WTC11 (cell line): ENCODE results near the gene KRT40. TPM values are rescaled to one million over a fixed set of nuclear protein-coding genes. Genes with fewer than 3 reads are reported as not detected.

ENCODE experiments used
- ATAC-seq: fragments of 200-7000 bp; cut with Tn5 transposase; 2 replicates; pipeline ENCODE4 v1.10.0; 2021; ENCODE audit warnings: mild to moderate bottlenecking, moderate library complexity
- CTCF ChIA-PET: fragments of 300-600 bp; sonication (Branson Sonifier 250); formaldehyde crosslinking; loops from one replicate; lab custom pipeline; 2021; ENCODE audit warnings: antibody characterized with exemption; lab: Charles Lee
- POLR2A ChIA-PET: fragments of 350-600 bp; sonication (Branson Sonifier 250); formaldehyde crosslinking; loops from one replicate; lab custom pipeline; 2021; ENCODE audit warnings: antibody characterized with exemption; lab: Charles Lee
- DNase-seq: peaks from one replicate; pipeline ENCODE4 v3.0.0; 2021; ENCODE audit warnings: low spot score
- H3K27ac Mint-ChIP-seq: 2 replicates; pipeline ENCODE4 v1.8.0; 2021; ENCODE audit warnings: mixed read lengths
- H3K27me3 Mint-ChIP-seq: 2 replicates; pipeline ENCODE4 v1.8.0; 2021; ENCODE audit warnings: low read depth, mild to moderate bottlenecking, moderate library complexity, mixed read lengths
- H3K36me3 Mint-ChIP-seq: 2 replicates; pipeline ENCODE4 v1.8.0; 2021; ENCODE audit warnings: mixed read lengths
- H3K4me1 Mint-ChIP-seq: 2 replicates; pipeline ENCODE4 v1.8.0; 2022; ENCODE audit warnings: mixed read lengths
- H3K4me3 Mint-ChIP-seq: 2 replicates; pipeline ENCODE4 v1.8.0; 2021; ENCODE audit warnings: mild to moderate bottlenecking, moderate library complexity, mixed read lengths
- H3K9me3 Mint-ChIP-seq: 2 replicates; pipeline ENCODE4 v1.8.0; 2021; ENCODE audit warnings: mixed read lengths
- ATF1 ChIP-seq: sonication (generic); formaldehyde crosslinking; IDR thresholded peaks from 2 replicates; pipeline ENCODE4 v1.8.1; 2023; ENCODE audit warnings: mild to moderate bottlenecking, moderate library complexity, missing genetic modification reagents
- ATF3 ChIP-seq: sonication (generic); formaldehyde crosslinking; conservative IDR thresholded peaks from 2 replicates; pipeline ENCODE4 v1.8.1; 2022; ENCODE audit warnings: mild to moderate bottlenecking, missing genetic modification reagents
- CREM ChIP-seq: sonication (generic); formaldehyde crosslinking; IDR thresholded peaks from 2 replicates; pipeline ENCODE4 v1.8.1; 2022; ENCODE audit warnings: mild to moderate bottlenecking, missing genetic modification reagents, moderate library complexity
- ESRRA ChIP-seq: sonication (generic); formaldehyde crosslinking; IDR thresholded peaks from 2 replicates; pipeline ENCODE4 v1.8.1; 2022; ENCODE audit warnings: mild to moderate bottlenecking, missing genetic modification reagents, borderline replicate concordance
- ETV6 ChIP-seq: sonication (generic); formaldehyde crosslinking; IDR thresholded peaks from 2 replicates; pipeline ENCODE4 v1.8.1; 2022; ENCODE audit warnings: mild to moderate bottlenecking, missing genetic modification reagents
- IRF1 ChIP-seq: sonication (generic); formaldehyde crosslinking; IDR thresholded peaks from 2 replicates; pipeline ENCODE4 v1.8.0; 2023; ENCODE audit warnings: missing genetic modification reagents
- MAX ChIP-seq: sonication (generic); formaldehyde crosslinking; IDR thresholded peaks from 2 replicates; pipeline ENCODE4 v1.8.0; 2022; ENCODE audit warnings: mild to moderate bottlenecking, missing genetic modification reagents
- MLX ChIP-seq: sonication (generic); formaldehyde crosslinking; IDR thresholded peaks from 2 replicates; pipeline ENCODE4 v1.8.1; 2023; ENCODE audit warnings: mild to moderate bottlenecking, missing genetic modification reagents, moderate library complexity
- OVOL2 ChIP-seq: fragments of 250-450 bp; sonication (Bioruptor Pico); IDR thresholded peaks from 2 replicates; pipeline ENCODE4 v1.9.0; 2021; ENCODE audit warnings: mild to moderate bottlenecking, borderline replicate concordance
- PRDM15 ChIP-seq: sonication (generic); formaldehyde crosslinking; IDR thresholded peaks from 2 replicates; pipeline ENCODE4 v1.8.0; 2022; ENCODE audit warnings: missing genetic modification reagents
- PREB ChIP-seq: sonication (generic); formaldehyde crosslinking; IDR thresholded peaks from 2 replicates; pipeline ENCODE4 v1.8.1; 2022; ENCODE audit warnings: mild to moderate bottlenecking, missing genetic modification reagents, moderate library complexity, borderline replicate concordance
- RELA ChIP-seq: sonication (generic); formaldehyde crosslinking; IDR thresholded peaks from 2 replicates; pipeline ENCODE4 v1.8.1; 2022; ENCODE audit warnings: missing genetic modification reagents, mild to moderate bottlenecking, borderline replicate concordance
- SP1 ChIP-seq: sonication (generic); formaldehyde crosslinking; conservative IDR thresholded peaks from 2 replicates; pipeline ENCODE4 v1.8.1; 2022; ENCODE audit warnings: missing genetic modification reagents
- STAT6 ChIP-seq: sonication (generic); formaldehyde crosslinking; conservative IDR thresholded peaks from 2 replicates; pipeline ENCODE4 v1.8.1; 2023; ENCODE audit warnings: mild to moderate bottlenecking, low read depth, missing genetic modification reagents, moderate library complexity
- ZBTB43 ChIP-seq: sonication (generic); formaldehyde crosslinking; IDR thresholded peaks from 2 replicates; pipeline ENCODE4 v1.8.1; 2023; ENCODE audit warnings: mild to moderate bottlenecking, missing genetic modification reagents
- ZNF317 ChIP-seq: sonication (generic); formaldehyde crosslinking; IDR thresholded peaks from 2 replicates; pipeline ENCODE4 v1.8.1; 2023; ENCODE audit warnings: low read depth, mild to moderate bottlenecking, moderate library complexity, missing genetic modification reagents, borderline replicate concordance
- ZNF396 ChIP-seq: fragments of 250-450 bp; sonication (Bioruptor Pico); IDR thresholded peaks from 2 replicates; pipeline ENCODE4 v1.8.0; 2021; ENCODE audit warnings: mild to moderate bottlenecking, moderate library complexity, borderline replicate concordance
- ZNF423 ChIP-seq: fragments of 250-450 bp; sonication (Bioruptor Pico); IDR thresholded peaks from 2 replicates; pipeline ENCODE4 v2.1.2; 2022; ENCODE audit warnings: mild to moderate bottlenecking, moderate library complexity
- ZNF512 ChIP-seq: sonication (generic); formaldehyde crosslinking; IDR thresholded peaks from 2 replicates; pipeline ENCODE4 v1.8.1; 2022; ENCODE audit warnings: missing genetic modification reagents, borderline replicate concordance
- total RNA-seq: library from RNA; stranded (reverse); gene quantifications from 3 replicates; pipeline ENCODE4 v1.2.3, GENCODE V29; 2021

KRT40 gene
- total RNA-seq, 1 experiment from 2014 or later, result not detected

GRCh38 chr17:40997361-40997760 lies 13.2 kb upstream of the KRT40 start:
- no peak overlapping the region for H3K27ac Mint-ChIP-seq
- no peaks in the 10 kb centered on the region for H3K9me3 Mint-ChIP-seq
- TF ChIP-seq ATF3 (CRISPR knock-in tag), result no peak
- TF ChIP-seq CREM (CRISPR knock-in tag), result no peak
- no peak for TF ChIP-seq PREB (CRISPR knock-in tag)
- TF ChIP-seq STAT6 (CRISPR knock-in tag), result no peak
- ChIA-PET CTCF (no interaction called here), POLR2A (no interaction called here)
- peaks cover 7% of the 10 kb centered on the region; the same call in 1 of the 2 replicates for H3K4me1 Mint-ChIP-seq
- no peak overlapping the region for H3K4me3 Mint-ChIP-seq
- DNase-seq (no peak), ATAC-seq (no peak)
- H3K27me3 Mint-ChIP-seq, result no peaks in the 10 kb centered on the region
- no peaks in the 10 kb centered on the region for H3K36me3 Mint-ChIP-seq

- H3K27ac Mint-ChIP-seq, result no peak overlapping the region
- H3K4me3 Mint-ChIP-seq, result no peak overlapping the region
- no peaks in the 10 kb centered on the region for H3K9me3 Mint-ChIP-seq
- POLR2A ChIA-PET, result no interaction called here
- no peak for ATAC-seq
- no peaks in the 10 kb centered on the region for H3K27me3 Mint-ChIP-seq
- CTCF ChIA-PET, result no interaction called here
- TF ChIP-seq ESRRA (no peak), STAT6 (CRISPR knock-in tag) (no peak), SP1 (CRISPR knock-in tag) (no peak), ZNF512 (CRISPR knock-in tag) (no peak), PRDM15 (CRISPR knock-in tag) (no peak), MLX (CRISPR knock-in tag) (no peak), ZNF396 (CRISPR knock-in tag) (no peak), ZNF317 (no peak), RELA (CRISPR knock-in tag) (no peak), ZBTB43 (CRISPR knock-in tag) (no peak), ATF1 (CRISPR knock-in tag) (no peak), IRF1 (CRISPR knock-in tag) (no peak), ZNF423 (no peak), MAX (CRISPR knock-in tag) (no peak), ETV6 (no peak), OVOL2 (CRISPR knock-in tag) (no peak)
- peaks cover 7% of the 10 kb centered on the region; the same call in 1 of the 2 replicates for H3K4me1 Mint-ChIP-seq
- H3K36me3 Mint-ChIP-seq, result no peaks in the 10 kb centered on the region
- no peak for DNase-seq
Observed at GRCh38 chr17:40996829-40997228, 12.7 kb upstream of the KRT40 start.
